HepG2 (cell line): Measurements from ENCODE around the gene UBE2J1. TPM values are rescaled to one million over a fixed set of nuclear protein-coding genes. Genes with fewer than 3 reads are reported as not detected.

ENCODE experiments used
- BHLHE40 ChIP-seq: IDR thresholded peaks from 2 replicates; pipeline ENCODE4 v1.6.1; 2011; ENCODE audit warnings: low read length, improper control_type of control experiment
- BRCA1 ChIP-seq: sonication (generic); formaldehyde crosslinking; IDR thresholded peaks from 2 replicates; pipeline ENCODE4 v1.4.0; 2020; ENCODE audit warnings: missing genetic modification reagents
- CREB1 ChIP-seq, 2 experiments: fragments of 450-650 bp in 1 of 2; IDR thresholded peaks; 2 replicates each; pipeline ENCODE4 v1.6.1; 2016 to 2017; ENCODE audit warnings: control low read depth in 1 of 2, mild to moderate bottlenecking in 1 of 2, missing compliant biosample characterization in 1 of 2, missing genetic modification characterization in 1 of 2
- KDM5A ChIP-seq: fragments of 200-600 bp; sonication (generic); IDR thresholded peaks from 2 replicates; pipeline ENCODE4 v1.7.0; 2018; ENCODE audit warnings: antibody characterized with exemption, mild to moderate bottlenecking, low read length, borderline replicate concordance
- MIXL1 ChIP-seq: IDR thresholded peaks from 2 replicates; pipeline ENCODE4 v1.6.1; 2016
- SCMH1 ChIP-seq: sonication (generic); formaldehyde crosslinking; IDR thresholded peaks from 2 replicates; pipeline ENCODE4 v1.9.0; 2021; ENCODE audit warnings: missing genetic modification reagents, mild to moderate bottlenecking, borderline replicate concordance
- TFDP2 ChIP-seq: sonication (generic); formaldehyde crosslinking; IDR thresholded peaks from 2 replicates; pipeline ENCODE4 v1.4.0; 2020; ENCODE audit warnings: missing genetic modification reagents
- TOE1 ChIP-seq: sonication (generic); formaldehyde crosslinking; IDR thresholded peaks from 2 replicates; pipeline ENCODE4 v1.4.0; 2020; ENCODE audit warnings: mild to moderate bottlenecking, missing genetic modification reagents
- ZBTB7A ChIP-seq: sonication (generic); formaldehyde crosslinking; IDR thresholded peaks from 2 replicates; pipeline ENCODE4 v1.8.0; 2022; ENCODE audit warnings: mild to moderate bottlenecking, missing genetic modification reagents
- ZNF232 ChIP-seq: sonication (generic); formaldehyde crosslinking; IDR thresholded peaks from 2 replicates; pipeline ENCODE4 v1.4.0; 2020; ENCODE audit warnings: missing genetic modification reagents, borderline replicate concordance
- ZNF576 ChIP-seq: sonication (generic); formaldehyde crosslinking; IDR thresholded peaks from 2 replicates; pipeline ENCODE4 v1.4.0; 2020; ENCODE audit warnings: mild to moderate bottlenecking, missing genetic modification reagents
- ZNF766 ChIP-seq: sonication (generic); formaldehyde crosslinking; IDR thresholded peaks from 2 replicates; pipeline ENCODE4 v1.5.0; 2020; ENCODE audit warnings: missing genetic modification reagents, borderline replicate concordance
- ZNF782 ChIP-seq: sonication (generic); formaldehyde crosslinking; IDR thresholded peaks from 2 replicates; pipeline ENCODE4 v1.4.0; 2020; ENCODE audit warnings: missing genetic modification reagents, mild to moderate bottlenecking, borderline replicate concordance
- polyA plus RNA-seq, 8 experiments: library from polyadenylated mRNA; depleted of rRNA in 3 of 8; stranded (reverse) in 7 of 8; unstranded in 1 of 8; fragments of >200 nt; fragmentation: Illumina TruSeq in 4 of 8; extraction: Trizol in 4 of 8; gene quantifications; 2 replicates each; pipeline versions ENCODE4 v1.2.1 to v1.2.3, GENCODE V29; 2011 to 2016; ENCODE audit warnings: low read depth in 4 of 8, missing spikeins in 1 of 8, mixed read lengths in 1 of 8; ENCODE audit not compliant: insufficient read depth in 1 of 8
- total RNA-seq, 5 experiments: library from RNA; depleted of rRNA; stranded (reverse); fragments of >200 nt; fragmentation: Illumina TruSeq; extraction: Trizol; gene quantifications; 2 replicates each; pipeline ENCODE4 v1.2.3, GENCODE V29; 2016; ENCODE audit warnings: low read depth in 1 of 5
- TF ChIP-seq, protein P1 (sequence below): sonication (generic); formaldehyde crosslinking; conservative IDR thresholded peaks from 2 replicates; pipeline ENCODE4 v1.4.0; 2020; ENCODE audit warnings: missing genetic modification reagents
- TF ChIP-seq, protein P2 (sequence below): IDR thresholded peaks from 2 replicates; pipeline ENCODE4 v1.6.1; 2012; ENCODE audit warnings: inconsistent platforms

UBE2J1 gene
- total and polyA plus RNA-seq, 2 of the 13 experiments (the other 11 are each of a cell fraction or from before 2014, with no cell fraction given): 19.3 to 24.6 TPM

DNA sequence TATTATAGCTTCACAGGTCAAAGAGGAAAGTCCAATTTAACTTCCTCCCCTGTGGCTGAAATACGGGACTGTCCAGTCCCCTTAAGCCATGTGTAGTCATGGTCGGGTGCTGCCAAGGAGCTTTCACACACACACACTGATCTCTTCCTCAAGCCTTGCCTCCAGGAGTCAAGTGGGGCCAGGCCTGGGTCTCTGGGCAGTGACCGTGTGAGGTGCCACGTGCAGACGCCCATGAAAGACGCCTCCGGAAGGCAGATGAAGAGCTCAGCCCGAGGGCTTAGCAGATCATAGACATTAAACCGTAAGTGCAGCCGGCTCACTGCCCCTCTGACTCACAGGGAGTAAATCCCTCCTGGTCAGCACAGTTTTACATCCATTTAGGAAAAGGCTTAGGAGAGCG lies 41.6 kb downstream of the UBE2J1 start (continued):
- TF ChIP-seq BHLHE40 (0 out of 2 replicates have a peak, but pooled peaks have one; percentile 35), TFDP2 (CRISPR knock-in tag) (0 out of 2 replicates have a peak, but pooled peaks have one; percentile 25), ZNF232 (CRISPR knock-in tag) (0 out of 2 replicates have a peak, but pooled peaks have one; percentile 30), KDM5A (no peak), SCMH1 (no peak), ZNF576 (CRISPR knock-in tag) (no peak), TOE1 (CRISPR knock-in tag) (no peak), ZNF782 (CRISPR knock-in tag) (no peak), ZNF766 (no peak), MIXL1 (CRISPR knock-in tag) (no peak), BRCA1 (CRISPR knock-in tag) (no peak), CREB1 (IDR thresholded peaks at IDR 0.05) (no peak), CREB1 (CRISPR knock-in tag; IDR thresholded peaks at IDR 0.05) (no peak), ZBTB7A (CRISPR knock-in tag) (0 out of 2 replicates have a peak, but pooled peaks have one; percentile 38)
- TF ChIP-seq, protein P1, sequence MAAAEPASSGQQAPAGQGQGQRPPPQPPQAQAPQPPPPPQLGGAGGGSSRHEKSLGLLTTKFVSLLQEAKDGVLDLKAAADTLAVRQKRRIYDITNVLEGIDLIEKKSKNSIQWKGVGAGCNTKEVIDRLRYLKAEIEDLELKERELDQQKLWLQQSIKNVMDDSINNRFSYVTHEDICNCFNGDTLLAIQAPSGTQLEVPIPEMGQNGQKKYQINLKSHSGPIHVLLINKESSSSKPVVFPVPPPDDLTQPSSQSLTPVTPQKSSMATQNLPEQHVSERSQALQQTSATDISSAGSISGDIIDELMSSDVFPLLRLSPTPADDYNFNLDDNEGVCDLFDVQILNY: no peak
- TF ChIP-seq, protein P2, sequence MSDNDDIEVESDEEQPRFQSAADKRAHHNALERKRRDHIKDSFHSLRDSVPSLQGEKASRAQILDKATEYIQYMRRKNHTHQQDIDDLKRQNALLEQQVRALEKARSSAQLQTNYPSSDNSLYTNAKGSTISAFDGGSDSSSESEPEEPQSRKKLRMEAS: peak; percentile 70; the same call in 1 of the 2 replicates
